IPS DF 19.7 (cell line): ENCODE results near the gene ERI3.
"Not testable (repeated sequence)": the region's sequence is repeated elsewhere in the genome, so short reads cannot be mapped to it uniquely, and the experiment has no call there.

Experiments used
- DNase-seq: peaks from one replicate; pipeline ENCODE4 v3.0.0-alpha.2; 2013; ENCODE audit warnings: low read depth, low spot score

The ERI3 gene

GRCh38 chr1:44212355-44213221, 142.5 kb downstream of the ERI3 start:
- DNase-seq = no peak

DNA sequence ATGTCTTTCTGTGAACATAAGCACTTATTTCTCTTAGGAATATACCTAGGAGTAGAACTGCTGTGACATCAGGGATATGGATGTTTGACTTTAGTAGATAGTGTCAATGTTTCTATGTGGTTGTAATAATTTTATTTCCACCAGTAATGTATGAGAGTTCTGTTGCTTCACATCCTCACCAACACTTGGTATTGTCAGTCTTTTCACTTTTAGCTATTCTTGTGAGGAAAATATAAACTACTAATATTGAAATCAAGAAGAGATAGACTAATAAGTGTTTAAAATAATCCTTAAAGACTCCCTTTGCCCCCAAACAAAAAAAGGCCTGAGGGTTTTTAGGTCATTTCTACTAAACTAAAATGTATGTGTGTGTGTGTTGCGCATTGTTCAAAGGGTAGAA, 144.5 kb downstream of the ERI3 start:
- no peak for DNase-seq

GRCh38 chr1:44208226-44208625, 146.8 kb downstream of the ERI3 start:
- no peak for DNase-seq

DNA sequence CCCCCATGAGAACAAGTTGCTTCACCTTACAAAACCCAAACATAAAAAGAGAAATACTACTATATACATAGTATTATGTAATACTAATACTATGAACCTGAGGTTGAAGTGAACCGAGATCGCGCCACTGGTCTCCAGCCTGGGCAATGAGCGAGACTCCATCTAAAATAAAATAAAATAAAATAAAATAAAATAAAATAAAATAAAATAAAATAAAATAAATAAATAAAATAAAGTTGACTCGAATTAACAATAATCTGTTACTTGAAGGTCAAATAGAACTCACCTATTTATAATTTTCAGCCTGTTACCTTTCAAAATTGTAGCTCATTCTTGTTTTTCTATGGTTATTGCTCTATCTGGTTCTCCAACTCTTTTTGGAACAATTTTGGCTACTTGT, 148.5 kb downstream of the ERI3 start:
- DNase-seq = not testable (repeated sequence)

- DNase-seq = no peak
Observed at GRCh38 chr1:44200336-44200735, 154.7 kb downstream of the ERI3 start.

GRCh38 chr1:44174630-44175029, 180.4 kb downstream of the ERI3 start:
- DNase-seq = no peak
